ENCODE measurements around the gene TMEM63A. TPM values are rescaled to one million over a fixed set of nuclear protein-coding genes. Genes with fewer than 3 reads are reported as not detected.

TMEM63A gene
- total and polyA plus RNA-seq, 2 of the 13 experiments (the other 11 are each of a cell fraction or from before 2014, with no cell fraction given): 23.9 to 53.3 TPM

- TF ChIP-seq ATAD3A (CRISPR knock-in tag; IDR thresholded peaks at IDR 0.05) (no peak), NFATC3 (CRISPR knock-in tag; IDR thresholded peaks at IDR 0.05) (no peak), IKZF1 (IDR thresholded peaks at IDR 0.05) (no peak), MAX (IDR thresholded peaks at IDR 0.05) (peak; percentile 85), CBX5 (CRISPR knock-in tag; IDR thresholded peaks at IDR 0.05; ENCODE audit: borderline replicate concordance) (peak; percentile 47; the same call in 1 of the 2 replicates), SAP130 (CRISPR knock-in tag; IDR thresholded peaks at IDR 0.05; ENCODE audit: low read depth) (peak; percentile 78), STAG1 (CRISPR knock-in tag; IDR thresholded peaks at IDR 0.05) (peak; percentile 32), ZNF646 (CRISPR knock-in tag; IDR thresholded peaks at IDR 0.05) (no peak), BCL6 (CRISPR knock-in tag; IDR thresholded peaks at IDR 0.05) (no peak; the same call in 1 of the 2 replicates), ZNF781 (CRISPR knock-in tag; IDR thresholded peaks at IDR 0.05; ENCODE audit: borderline replicate concordance, not compliant biosample characterization) (peak; percentile 9), TBP (CRISPR knock-in tag; IDR thresholded peaks at IDR 0.05) (no peak), HDAC1 (CRISPR knock-in tag; IDR thresholded peaks at IDR 0.05) (peak; percentile 94), ZSCAN9 (CRISPR knock-in tag; IDR thresholded peaks at IDR 0.05; ENCODE audit: borderline replicate concordance) (peak; percentile 60; the same call in 1 of the 2 replicates), CENPT (CRISPR knock-in tag; IDR thresholded peaks at IDR 0.05; ENCODE audit: low read depth) (no peak), MTF1 (CRISPR knock-in tag; IDR thresholded peaks at IDR 0.05) (no peak), ZNF720 (CRISPR knock-in tag; IDR thresholded peaks at IDR 0.05) (no peak), ARID5B (CRISPR knock-in tag; IDR thresholded peaks at IDR 0.05) (peak; percentile 60; the same call in 1 of the 2 replicates), TOE1 (CRISPR knock-in tag; IDR thresholded peaks at IDR 0.05) (no peak; the same call in 1 of the 2 replicates), LRRFIP1 (CRISPR knock-in tag; conservative IDR thresholded peaks at IDR 0.05) (no peak), SRF (IDR thresholded peaks at IDR 0.05; ENCODE audit: low read depth, low read length) (no peak)
Measured at GRCh38 chr1:225825078-225825477, 57.1 kb downstream of the TMEM63A start (continued).

All from HepG2 (cell line).